ENCODE data around the gene VPS26C. TPM values are rescaled to one million over a fixed set of nuclear protein-coding genes. Genes with fewer than 3 reads are reported as not detected.
A peak's percentile ranks its signal among the peaks of the same experiment; 100 is the strongest.

VPS26C gene
- total and polyA plus RNA-seq, 5 donors from 2014 or later: 49.4 to 104 (median 91.9) TPM

DNA sequence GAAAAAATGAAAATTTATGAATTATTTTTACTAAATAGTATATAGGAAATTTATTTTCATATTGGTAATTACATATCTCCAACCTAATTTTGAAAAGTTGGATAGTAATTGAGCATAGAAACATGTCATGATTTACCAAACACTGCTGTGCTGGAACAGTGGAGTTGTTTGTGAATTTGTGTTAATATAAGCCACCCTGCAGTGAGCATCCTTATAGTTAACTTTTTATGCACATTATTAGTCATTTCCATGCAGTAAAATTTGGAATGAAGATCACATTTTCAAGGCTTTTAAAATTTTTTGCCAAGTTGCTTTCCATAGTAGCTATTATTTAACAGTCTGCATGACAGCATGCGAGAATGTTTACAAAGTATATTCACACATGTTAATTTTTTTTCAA is 78.3 kb downstream of the VPS26C start:
- H3K4me3 ChIP-seq (ENCODE audit: low read depth, low read length): no peak overlapping the region
- Mint-ChIP-seq H3K36me3 (peaks cover 51% of the 10 kb centered on the region), H3K4me3 (no peak overlapping the region), H3K27me3 (no peaks in the 10 kb centered on the region), H3K9me3 (no peaks in the 10 kb centered on the region), H3K27ac (no peak overlapping the region), H3K4me1 (peaks cover 5 to 12% (median 8%) of the 10 kb centered on the region in 4 donors)
- H3K4me1 ChIP-seq (ENCODE audit: control insufficient read depth, insufficient read depth, low read length, poor library complexity, severe bottlenecking): no peaks in the 10 kb centered on the region
- H3K27me3 ChIP-seq (ENCODE audit: control insufficient read depth, insufficient read depth, low read length): no peaks in the 10 kb centered on the region
- peaks cover 70% of the 10 kb centered on the region for H3K36me3 ChIP-seq (ENCODE audit: control insufficient read depth, insufficient read depth, low read length)
- DNase-seq (no peak), ATAC-seq (ENCODE audit: low read depth in 2 of 2) (no peak)
- H3K27ac ChIP-seq (ENCODE audit: insufficient read depth, low read length, poor library complexity, severe bottlenecking): no peak overlapping the region
- H3K9me3 ChIP-seq (ENCODE audit: control insufficient read depth in 2 of 2, low read length in 2 of 2): no peaks in the 10 kb centered on the region

DNA sequence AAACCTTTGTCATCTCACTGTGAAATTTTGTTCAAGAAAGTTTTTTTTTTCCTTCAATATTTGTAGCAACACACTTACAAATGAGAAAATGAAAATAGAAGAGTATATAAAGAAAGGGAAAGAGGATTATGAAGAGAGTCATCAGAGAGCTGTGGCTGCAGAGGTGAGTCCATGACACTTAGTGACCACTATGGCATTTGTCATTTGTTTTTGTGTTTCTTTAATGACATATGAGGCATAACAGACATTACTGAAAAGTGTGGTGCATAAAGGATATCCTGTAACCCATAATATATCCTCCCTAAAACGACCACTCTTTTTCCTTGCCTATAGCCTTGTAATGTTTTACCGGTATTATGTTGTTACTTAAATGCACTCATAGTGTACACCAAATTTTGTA is 80.2 kb downstream of the VPS26C start:
- no peak for ATAC-seq (ENCODE audit: low read depth in 2 of 2)
- no peak overlapping the region for H3K27ac ChIP-seq (ENCODE audit: insufficient read depth, low read length, poor library complexity, severe bottlenecking)
- Mint-ChIP-seq H3K4me1 (peaks cover 3 to 7% (median 5%) of the 10 kb centered on the region in 4 donors), H3K36me3 (peaks cover 54% of the 10 kb centered on the region), H3K9me3 (no peaks in the 10 kb centered on the region), H3K4me3 (no peak overlapping the region), H3K27ac (no peak overlapping the region), H3K27me3 (no peaks in the 10 kb centered on the region)
- no peaks in the 10 kb centered on the region for H3K27me3 ChIP-seq (ENCODE audit: control insufficient read depth, insufficient read depth, low read length)
- peaks cover 70% of the 10 kb centered on the region for H3K36me3 ChIP-seq (ENCODE audit: control insufficient read depth, insufficient read depth, low read length)
- no peaks in the 10 kb centered on the region for H3K4me1 ChIP-seq (ENCODE audit: control insufficient read depth, insufficient read depth, low read length, poor library complexity, severe bottlenecking)
- H3K9me3 ChIP-seq (ENCODE audit: control insufficient read depth in 2 of 2, low read length in 2 of 2): no peaks in the 10 kb centered on the region
- no peak for DNase-seq
- no peak overlapping the region for H3K4me3 ChIP-seq (ENCODE audit: low read depth, low read length)

DNA sequence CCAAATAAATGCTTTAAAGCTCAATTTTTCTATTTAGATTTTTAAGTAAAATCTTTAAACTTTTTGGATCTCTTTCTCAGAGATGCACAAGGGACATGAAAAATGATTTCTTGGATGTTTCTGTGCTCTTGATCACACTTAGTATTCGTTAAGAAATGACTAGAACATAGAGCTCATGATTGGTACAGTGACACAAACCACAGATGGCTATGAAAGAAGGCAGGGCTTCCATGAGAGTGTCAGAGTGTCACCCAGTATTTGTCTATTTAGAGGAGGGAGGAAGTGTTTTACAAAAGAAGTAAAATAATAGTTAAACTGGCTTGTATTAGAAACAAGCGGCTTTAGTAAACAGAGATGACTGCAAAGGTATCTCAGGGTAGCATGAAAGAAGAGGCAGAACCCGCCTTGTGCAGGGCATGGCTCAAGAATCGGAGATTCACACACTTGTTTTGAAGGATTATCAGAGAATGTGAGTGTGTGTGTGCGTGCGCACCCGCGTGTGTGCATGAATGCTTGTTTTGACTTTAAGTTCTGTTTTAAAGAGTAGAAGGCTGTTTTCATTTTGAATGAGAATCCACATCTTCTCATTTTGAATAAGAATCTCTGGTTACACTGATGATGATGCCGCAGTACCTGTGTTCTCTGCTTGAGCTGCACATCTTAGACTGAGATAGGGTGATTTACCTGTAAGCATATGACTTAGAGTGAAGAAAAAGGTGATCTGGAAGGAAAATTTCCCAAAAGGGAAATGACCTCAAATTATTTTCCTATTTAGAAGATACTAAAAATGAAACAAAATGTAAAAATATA is 82.1 kb downstream of the VPS26C start:
- Histone ChIP-seq H3K4me3 (ENCODE audit: low read depth, low read length) (no peak overlapping the region), H3K27ac (ENCODE audit: insufficient read depth, low read length, poor library complexity, severe bottlenecking) (no peak overlapping the region), H3K36me3 (ENCODE audit: control insufficient read depth, insufficient read depth, low read length) (peaks cover 64% of the 10 kb centered on the region), H3K4me1 (ENCODE audit: control insufficient read depth, insufficient read depth, low read length, poor library complexity, severe bottlenecking) (no peaks in the 10 kb centered on the region), H3K9me3 (ENCODE audit: control insufficient read depth in 2 of 2, low read length in 2 of 2) (peaks cover 0 to 2% of the 10 kb centered on the region in 2 experiments), H3K27me3 (ENCODE audit: control insufficient read depth, insufficient read depth, low read length) (no peaks in the 10 kb centered on the region)
- H3K4me3 Mint-ChIP-seq: no peak overlapping the region
- peaks cover 0 to 7% (median 2%) of the 10 kb centered on the region in 4 donors for H3K4me1 Mint-ChIP-seq
- peak in 1 of 3 donors; percentile 40 for DNase-seq
- no peak for ATAC-seq (ENCODE audit: low read depth in 2 of 2)
- H3K27ac Mint-ChIP-seq: peak overlapping the region in 1 of 3 donors; percentile 76
- peaks cover 0 to 2% (median 0%) of the 10 kb centered on the region in 7 donors for H3K9me3 Mint-ChIP-seq
- H3K36me3 Mint-ChIP-seq: peaks cover 49% of the 10 kb centered on the region
- H3K27me3 Mint-ChIP-seq: no peaks in the 10 kb centered on the region

DNA sequence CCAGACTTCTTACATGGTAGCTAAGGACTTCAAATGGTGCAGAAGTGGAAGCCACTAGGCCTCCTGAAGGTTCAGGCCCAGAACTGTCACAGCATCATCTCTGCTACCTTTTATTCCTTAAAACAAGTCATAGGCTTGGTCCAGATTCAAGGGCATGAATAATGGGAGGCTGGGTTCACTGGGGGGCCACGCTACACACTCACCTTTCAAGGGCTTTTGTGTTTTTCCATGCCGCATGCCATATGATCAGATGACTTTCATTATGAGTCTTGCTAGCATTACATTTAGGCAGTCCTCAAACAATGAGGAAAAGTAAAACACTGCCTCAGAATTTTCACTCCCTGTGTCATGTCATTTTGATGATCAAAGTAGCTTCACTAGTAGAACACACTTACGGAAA is 83.4 kb downstream of the VPS26C start:
- no peak overlapping the region for H3K27ac ChIP-seq (ENCODE audit: insufficient read depth, low read length, poor library complexity, severe bottlenecking)
- ATAC-seq (ENCODE audit: low read depth in 2 of 2) (no peak), DNase-seq (no peak)
- Mint-ChIP-seq H3K4me1 (peaks cover 0 to 11% (median 2%) of the 10 kb centered on the region in 4 donors), H3K36me3 (peaks cover 49% of the 10 kb centered on the region), H3K27me3 (no peaks in the 10 kb centered on the region), H3K9me3 (peaks cover 0 to 4% (median 0%) of the 10 kb centered on the region in 7 donors), H3K27ac (peak overlapping the region in 2 of 3 donors; percentile 4 to 29), H3K4me3 (no peak overlapping the region)
- peaks cover 63% of the 10 kb centered on the region for H3K36me3 ChIP-seq (ENCODE audit: control insufficient read depth, insufficient read depth, low read length)
- H3K9me3 ChIP-seq (ENCODE audit: control insufficient read depth in 2 of 2, low read length in 2 of 2): peaks cover 0 to 2% of the 10 kb centered on the region in 2 experiments
- no peak overlapping the region for H3K4me3 ChIP-seq (ENCODE audit: low read depth, low read length)
- no peaks in the 10 kb centered on the region for H3K4me1 ChIP-seq (ENCODE audit: control insufficient read depth, insufficient read depth, low read length, poor library complexity, severe bottlenecking)
- H3K27me3 ChIP-seq (ENCODE audit: control insufficient read depth, insufficient read depth, low read length): no peaks in the 10 kb centered on the region

DNA sequence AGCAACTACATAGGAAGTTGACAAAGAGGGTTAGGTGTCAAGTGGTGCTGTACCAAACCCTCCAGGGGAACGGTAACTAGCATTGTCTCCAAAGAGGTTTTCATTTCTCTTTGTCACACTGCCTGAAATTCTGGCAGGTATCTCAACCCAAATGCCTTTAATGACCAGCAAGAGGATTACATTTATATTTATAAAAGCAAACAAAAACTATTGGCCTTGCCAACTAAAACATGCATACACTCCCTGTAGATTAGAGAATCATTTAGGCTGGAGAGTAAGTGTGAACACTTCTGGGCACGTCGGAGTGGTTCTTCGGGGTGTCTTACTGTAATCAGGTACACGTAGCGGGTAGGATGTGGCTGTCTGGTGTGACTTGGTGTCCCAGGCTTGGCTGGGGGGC is 84.9 kb downstream of the VPS26C start:
- H3K27ac Mint-ChIP-seq: peak overlapping the region in 1 of 3 donors; percentile 73

DNA sequence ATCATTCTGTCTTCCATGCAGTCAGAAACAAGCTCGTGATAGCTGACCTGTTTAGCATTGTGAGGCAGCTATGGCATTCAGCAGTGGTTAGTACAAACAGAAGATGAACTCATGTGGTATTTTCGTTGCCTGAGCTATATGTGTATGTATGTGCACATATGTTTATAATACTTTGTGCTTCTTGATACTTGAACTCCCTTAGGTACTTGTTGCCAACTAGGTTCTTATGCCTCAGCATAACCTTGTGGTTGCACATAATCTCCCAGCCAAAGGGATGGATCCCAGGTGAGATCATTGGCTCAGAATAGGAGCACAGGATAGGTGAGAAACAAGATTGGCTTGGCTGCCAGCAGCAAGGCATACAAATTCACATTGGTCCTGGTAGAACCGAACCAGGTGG is 86.1 kb downstream of the VPS26C start:
- H3K36me3 ChIP-seq (ENCODE audit: control insufficient read depth, insufficient read depth, low read length): peaks cover 66% of the 10 kb centered on the region
- peaks cover 57% of the 10 kb centered on the region for H3K36me3 Mint-ChIP-seq

More for the DNA sequence above, 84.9 kb downstream of the VPS26C start:
- no peak overlapping the region for H3K27ac ChIP-seq (ENCODE audit: insufficient read depth, low read length, poor library complexity, severe bottlenecking)
- no peak overlapping the region for H3K4me3 Mint-ChIP-seq
- no peak for ATAC-seq (ENCODE audit: low read depth in 2 of 2)
- no peak overlapping the region for H3K4me3 ChIP-seq (ENCODE audit: low read depth, low read length)
- H3K9me3 ChIP-seq (ENCODE audit: control insufficient read depth in 2 of 2, low read length in 2 of 2): peaks cover 0 to 2% of the 10 kb centered on the region in 2 experiments
- DNase-seq: no peak
- H3K27me3 ChIP-seq (ENCODE audit: control insufficient read depth, insufficient read depth, low read length): no peaks in the 10 kb centered on the region
- no peaks in the 10 kb centered on the region for H3K4me1 ChIP-seq (ENCODE audit: control insufficient read depth, insufficient read depth, low read length, poor library complexity, severe bottlenecking)
- H3K36me3 Mint-ChIP-seq: peaks cover 53% of the 10 kb centered on the region
- peaks cover 62% of the 10 kb centered on the region for H3K36me3 ChIP-seq (ENCODE audit: control insufficient read depth, insufficient read depth, low read length)
- H3K9me3 Mint-ChIP-seq: peaks cover 0 to 4% (median 0%) of the 10 kb centered on the region in 7 donors
- H3K27me3 Mint-ChIP-seq: no peaks in the 10 kb centered on the region
- peaks cover 0 to 11% (median 4%) of the 10 kb centered on the region in 4 donors for H3K4me1 Mint-ChIP-seq

DNA sequence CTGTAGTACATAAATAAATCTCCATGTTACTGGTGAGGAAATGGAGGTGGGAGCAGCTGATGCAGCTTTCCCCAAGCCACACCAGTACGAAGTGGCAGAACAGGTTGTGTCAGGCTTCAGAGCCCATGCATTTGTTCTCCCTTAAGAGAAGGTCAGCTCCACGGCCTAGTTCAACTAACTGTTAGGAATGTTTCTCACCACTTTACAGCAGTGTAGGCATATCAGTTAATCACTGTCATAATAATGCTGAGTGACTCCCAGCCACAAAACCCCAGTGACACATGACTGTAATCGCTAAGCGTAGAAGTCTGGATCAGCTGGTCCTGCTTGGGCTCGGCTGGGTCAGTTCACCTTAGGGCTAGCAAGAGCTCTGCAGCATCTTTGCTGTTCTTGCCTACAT is 90.4 kb downstream of the VPS26C start:
- Histone ChIP-seq H3K4me1 (ENCODE audit: control insufficient read depth, insufficient read depth, low read length, poor library complexity, severe bottlenecking) (no peaks in the 10 kb centered on the region), H3K36me3 (ENCODE audit: control insufficient read depth, insufficient read depth, low read length) (peaks cover 69% of the 10 kb centered on the region), H3K27me3 (ENCODE audit: control insufficient read depth, insufficient read depth, low read length) (no peaks in the 10 kb centered on the region), H3K27ac (ENCODE audit: insufficient read depth, low read length, poor library complexity, severe bottlenecking) (no peak overlapping the region), H3K4me3 (ENCODE audit: low read depth, low read length) (no peak overlapping the region), H3K9me3 (ENCODE audit: control insufficient read depth in 2 of 2, low read length in 2 of 2) (peaks cover 0 to 2% of the 10 kb centered on the region in 2 experiments)
- Mint-ChIP-seq H3K9me3 (peaks cover 0 to 4% (median 0%) of the 10 kb centered on the region in 7 donors), H3K36me3 (peaks cover 51% of the 10 kb centered on the region), H3K27ac (no peak overlapping the region), H3K27me3 (no peaks in the 10 kb centered on the region), H3K4me3 (no peak overlapping the region), H3K4me1 (peaks cover 0 to 6% (median 3%) of the 10 kb centered on the region in 4 donors)
- DNase-seq: no peak
- ATAC-seq (ENCODE audit: low read depth in 2 of 2): no peak

More for the DNA sequence above, 86.1 kb downstream of the VPS26C start:
- Histone ChIP-seq H3K4me3 (ENCODE audit: low read depth, low read length) (no peak overlapping the region), H3K4me1 (ENCODE audit: control insufficient read depth, insufficient read depth, low read length, poor library complexity, severe bottlenecking) (no peaks in the 10 kb centered on the region), H3K27ac (ENCODE audit: insufficient read depth, low read length, poor library complexity, severe bottlenecking) (no peak overlapping the region), H3K9me3 (ENCODE audit: control insufficient read depth in 2 of 2, low read length in 2 of 2) (peaks cover 0 to 2% of the 10 kb centered on the region in 2 experiments), H3K27me3 (ENCODE audit: control insufficient read depth, insufficient read depth, low read length) (no peaks in the 10 kb centered on the region)
- ATAC-seq (ENCODE audit: low read depth in 2 of 2) (no peak), DNase-seq (no peak)
- no peaks in the 10 kb centered on the region for H3K27me3 Mint-ChIP-seq
- H3K9me3 Mint-ChIP-seq: peaks cover 0 to 4% (median 0%) of the 10 kb centered on the region in 7 donors
- H3K4me1 Mint-ChIP-seq: peaks cover 0 to 11% (median 4%) of the 10 kb centered on the region in 4 donors
- H3K4me3 Mint-ChIP-seq: no peak overlapping the region
- no peak overlapping the region for H3K27ac Mint-ChIP-seq

Measured in CD4-positive, CD25-positive, alpha-beta regulatory T cell (primary cell).